Measurements from ENCODE around the gene DYNLT5. TPM values are rescaled to one million over a fixed set of nuclear protein-coding genes. Genes with fewer than 3 reads are reported as not detected.
"Not testable (repeated sequence)": the region's sequence is repeated elsewhere in the genome, so short reads cannot be mapped to it uniquely, and the experiment has no call there.

Gene DYNLT5
- total and polyA plus RNA-seq, 7 donors, result 0.21 to 3.9 (median 0.55) TPM

DNA sequence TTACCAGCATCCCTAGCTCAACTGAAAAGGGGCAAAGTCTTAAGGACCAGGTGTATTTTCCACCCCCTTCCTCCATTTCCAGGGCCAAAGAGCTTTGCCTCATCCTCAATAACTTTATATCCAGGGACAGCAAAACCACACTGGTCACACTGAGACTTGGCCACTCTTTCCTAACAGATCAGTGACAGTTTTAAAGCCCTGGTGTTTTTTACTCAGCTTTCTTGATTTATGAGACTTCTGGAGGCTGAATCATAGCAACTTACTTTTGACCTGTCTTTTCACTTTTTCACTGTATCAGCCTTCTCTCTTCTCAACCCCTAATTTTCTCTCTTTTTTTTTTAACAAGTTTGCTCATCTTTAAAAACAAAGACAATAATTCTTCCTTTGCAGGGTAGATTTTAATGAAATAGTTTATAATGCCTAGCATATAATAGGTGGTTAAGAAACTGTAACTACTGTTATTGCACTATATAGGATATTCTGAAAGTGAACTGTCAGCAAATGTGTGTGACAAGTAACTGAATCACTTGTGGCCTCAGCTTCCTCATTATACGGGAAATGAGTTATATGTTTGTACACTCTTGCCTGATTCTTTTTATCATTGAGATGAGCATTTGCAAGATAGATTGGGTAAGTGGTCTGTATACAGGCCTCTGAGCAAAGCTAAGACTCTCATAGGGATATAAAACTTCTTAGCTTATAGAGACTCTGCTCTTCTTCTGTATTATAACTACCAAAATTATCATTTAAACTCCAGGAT, 19.7 kb upstream of the DYNLT5 start:
- no peak overlapping the region for H3K27ac ChIP-seq
- intact Hi-C loops (cut with DNase I), result no loop called here
- 0 to 1% (median 0%) methylated on average over 1 of the region's 1 CpG for WGBS, 3 donors
- H3K9me3 ChIP-seq, result no peaks in the 10 kb centered on the region
- TF ChIP-seq, protein P1, sequence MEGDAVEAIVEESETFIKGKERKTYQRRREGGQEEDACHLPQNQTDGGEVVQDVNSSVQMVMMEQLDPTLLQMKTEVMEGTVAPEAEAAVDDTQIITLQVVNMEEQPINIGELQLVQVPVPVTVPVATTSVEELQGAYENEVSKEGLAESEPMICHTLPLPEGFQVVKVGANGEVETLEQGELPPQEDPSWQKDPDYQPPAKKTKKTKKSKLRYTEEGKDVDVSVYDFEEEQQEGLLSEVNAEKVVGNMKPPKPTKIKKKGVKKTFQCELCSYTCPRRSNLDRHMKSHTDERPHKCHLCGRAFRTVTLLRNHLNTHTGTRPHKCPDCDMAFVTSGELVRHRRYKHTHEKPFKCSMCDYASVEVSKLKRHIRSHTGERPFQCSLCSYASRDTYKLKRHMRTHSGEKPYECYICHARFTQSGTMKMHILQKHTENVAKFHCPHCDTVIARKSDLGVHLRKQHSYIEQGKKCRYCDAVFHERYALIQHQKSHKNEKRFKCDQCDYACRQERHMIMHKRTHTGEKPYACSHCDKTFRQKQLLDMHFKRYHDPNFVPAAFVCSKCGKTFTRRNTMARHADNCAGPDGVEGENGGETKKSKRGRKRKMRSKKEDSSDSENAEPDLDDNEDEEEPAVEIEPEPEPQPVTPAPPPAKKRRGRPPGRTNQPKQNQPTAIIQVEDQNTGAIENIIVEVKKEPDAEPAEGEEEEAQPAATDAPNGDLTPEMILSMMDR (IDR thresholded peaks at IDR 0.05), result no peak
- no peak for ATAC-seq
- H3K4me3 ChIP-seq, result no peak overlapping the region
- no peaks in the 10 kb centered on the region for H3K4me1 ChIP-seq
- H3K36me3 ChIP-seq (ENCODE audit: insufficient read depth in 1 of 2, low read depth in 1 of 2), result no peaks in the 10 kb centered on the region
- H3K27me3 ChIP-seq (ENCODE audit: insufficient read depth in 3 of 3, low read length in 2 of 3), result no peaks in the 10 kb centered on the region
- DNase-seq, result no peak

DNA sequence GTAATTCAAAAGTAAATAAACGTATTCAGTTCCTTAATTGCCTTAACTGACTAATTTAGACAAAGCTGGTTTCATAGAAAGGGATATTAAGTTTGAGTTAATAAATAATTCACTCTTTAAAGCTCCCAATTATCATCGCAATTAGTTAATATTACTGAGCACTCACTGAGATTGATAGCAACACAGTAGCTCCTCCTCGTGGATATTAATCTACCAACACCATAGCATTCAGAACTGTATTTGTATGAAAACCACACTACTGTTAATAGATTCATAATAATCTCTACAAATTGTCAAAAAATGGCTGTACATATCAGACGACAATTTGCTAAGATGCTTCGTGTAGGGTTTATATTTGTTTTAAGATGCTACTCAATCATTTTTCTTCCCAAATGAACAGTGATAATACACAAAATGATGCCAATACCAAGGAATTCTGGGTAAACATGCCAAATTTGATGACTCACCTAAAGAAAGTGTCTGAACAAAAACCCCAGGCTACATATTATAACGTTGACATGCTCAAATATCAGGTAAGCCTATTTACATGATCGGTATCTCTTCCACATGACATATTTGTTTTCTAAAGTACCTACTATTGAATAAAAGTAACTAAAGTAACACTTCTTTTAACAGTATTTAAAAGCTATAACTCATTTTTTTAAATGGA, 18.8 kb upstream of the DYNLT5 start:
- no peak for ATAC-seq
- no peaks in the 10 kb centered on the region for H3K4me1 ChIP-seq
- no peak overlapping the region for H3K4me3 ChIP-seq
- no peak for DNase-seq
- H3K9me3 ChIP-seq, result no peaks in the 10 kb centered on the region
- no peak overlapping the region for H3K27ac ChIP-seq
- H3K27me3 ChIP-seq (ENCODE audit: insufficient read depth in 3 of 3, low read length in 2 of 3), result no peaks in the 10 kb centered on the region
- no peaks in the 10 kb centered on the region for H3K36me3 ChIP-seq (ENCODE audit: insufficient read depth in 1 of 2, low read depth in 1 of 2)
- 74 to 78% (median 76%) methylated on average over 7 of the region's 7 CpGs for WGBS, 3 donors
- TF ChIP-seq, protein P1 (IDR thresholded peaks at IDR 0.05), result no peak
- intact Hi-C loops (cut with DNase I), result no loop called here

DNA sequence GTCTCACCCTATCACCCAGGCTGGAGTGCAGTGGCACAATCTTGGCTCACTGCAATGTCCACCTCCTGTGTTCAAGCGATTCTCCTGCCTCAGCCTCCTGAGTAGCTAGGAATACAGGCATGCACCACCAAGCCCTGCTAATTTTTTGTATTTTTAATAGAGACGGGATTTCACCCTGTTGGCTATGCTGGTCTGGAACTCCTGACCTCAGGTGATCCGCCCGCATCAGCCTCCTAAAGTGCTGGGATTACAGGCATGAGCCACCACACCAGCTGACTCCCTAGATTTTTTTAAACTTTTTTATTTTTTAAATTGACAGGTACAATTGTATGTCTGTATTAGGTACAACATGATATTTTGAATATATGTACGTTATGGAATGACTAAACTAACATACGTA, 17.7 kb upstream of the DYNLT5 start:
- H3K9me3 ChIP-seq; ATAC-seq; intact Hi-C loops (cut with DNase I); DNase-seq; H3K27ac ChIP-seq; H3K27me3 ChIP-seq (ENCODE audit: insufficient read depth in 3 of 3, low read length in 2 of 3); H3K4me1 ChIP-seq; H3K4me3 ChIP-seq; H3K36me3 ChIP-seq (ENCODE audit: insufficient read depth in 1 of 2, low read depth in 1 of 2): not testable (repeated sequence)
- 71 to 76% (median 76%) methylated on average over 6 of the region's 6 CpGs for WGBS, 3 donors

DNA sequence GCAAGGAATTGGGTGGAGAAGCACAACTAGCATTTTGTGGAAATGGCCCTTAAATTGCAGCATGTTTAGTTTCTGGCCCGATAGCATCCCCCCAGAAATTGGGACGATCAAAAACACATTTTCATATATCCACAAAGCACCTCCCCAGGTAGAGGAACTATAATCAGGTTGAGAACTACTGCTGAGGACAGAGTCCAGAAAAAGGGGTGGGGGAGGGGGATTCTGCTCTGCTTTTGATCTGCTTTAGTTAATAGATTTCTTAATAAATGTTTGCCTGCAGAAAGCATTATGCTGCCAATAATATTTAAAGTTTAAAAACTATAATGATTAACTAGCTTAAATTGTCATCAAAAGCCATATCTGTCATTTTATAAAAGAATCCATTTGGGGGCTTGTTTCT, 14.4 kb upstream of the DYNLT5 start:
- intact Hi-C loops (cut with DNase I), result no loop called here

More for the DNA sequence above, 14.4 kb upstream of the DYNLT5 start:
- Histone ChIP-seq H3K4me1 (no peaks in the 10 kb centered on the region), H3K4me3 (no peak overlapping the region), H3K36me3 (ENCODE audit: insufficient read depth in 1 of 2, low read depth in 1 of 2) (no peaks in the 10 kb centered on the region), H3K27me3 (ENCODE audit: insufficient read depth in 3 of 3, low read length in 2 of 3) (no peaks in the 10 kb centered on the region), H3K27ac (no peak overlapping the region), H3K9me3 (no peaks in the 10 kb centered on the region)
- no peak for ATAC-seq
- no peak for DNase-seq
- WGBS, 3 donors, result 87 to 88% (median 87%) methylated on average over 2 of the region's 2 CpGs
- TF ChIP-seq, protein P1 (IDR thresholded peaks at IDR 0.05), result no peak

All from psoas muscle (tissue), 8 donors.